SU-DHL-6 (cell line): Measurements from ENCODE around the gene SH3PXD2B.

Experiments used
- H2AFZ ChIP-seq: fragments of 200-600 bp; sonication (generic); 2 replicates; pipeline ENCODE4 v1.6.1; 2014; ENCODE audit warnings: low read depth, mild to moderate bottlenecking, moderate library complexity, mixed read lengths, antibody characterized with exemption, low read length; ENCODE audit not compliant: severe bottlenecking
- H3F3A ChIP-seq: fragments of 200-600 bp; shearing (Covaris generic); 2 replicates; pipeline ENCODE4 v1.6.0; 2016; ENCODE audit warnings: antibody characterized with exemption, mild to moderate bottlenecking; ENCODE audit not compliant: insufficient read depth
- H3K27ac ChIP-seq: fragments of 200-600 bp; sonication (generic); 2 replicates; pipeline ENCODE4 v1.5.1; 2016; ENCODE audit warnings: low read depth, mild to moderate bottlenecking, low read length, moderate library complexity, mixed read lengths
- H3K27me3 ChIP-seq: fragments of 200-600 bp; sonication (generic), shearing (Covaris generic); 2 replicates; pipeline ENCODE4 v1.6.0; 2014; ENCODE audit warnings: mild to moderate bottlenecking, low read length
- H3K36me3 ChIP-seq: fragments of 200-600 bp; sonication (generic); 2 replicates; pipeline ENCODE4 v1.6.1; 2014; ENCODE audit warnings: mild to moderate bottlenecking, low read length, mixed read lengths
- H3K4me2 ChIP-seq: fragments of 300-600, 200-600 bp; shearing (Covaris generic), sonication (generic); 2 replicates; pipeline ENCODE4 v1.6.0; 2014; ENCODE audit warnings: low read length, low read depth, mild to moderate bottlenecking; ENCODE audit not compliant: poor library complexity, severe bottlenecking
- H3K4me3 ChIP-seq: fragments of 200-600 bp; sonication (generic); 2 replicates; pipeline ENCODE4 v1.5.1; 2014; ENCODE audit warnings: antibody characterized with exemption, low read length, mild to moderate bottlenecking, mixed read lengths; ENCODE audit not compliant: insufficient read depth, poor library complexity, severe bottlenecking
- H3K79me2 ChIP-seq: fragments of 200-600 bp; sonication (generic); 2 replicates; pipeline ENCODE4 v1.6.1; 2014; ENCODE audit warnings: mild to moderate bottlenecking, low read length, moderate library complexity; ENCODE audit not compliant: insufficient read depth
- H3K9ac ChIP-seq: fragments of 200-600 bp; sonication (generic); 2 replicates; pipeline ENCODE4 v1.7.0; 2014; ENCODE audit warnings: mild to moderate bottlenecking, low read length
- H3K9me2 ChIP-seq: fragments of 200-600 bp; sonication (generic); replicated peaks from 2 replicates; pipeline ENCODE4 v1.6.1; 2014; ENCODE audit warnings: low read length; ENCODE audit not compliant: insufficient read depth
- H3K9me3 ChIP-seq: fragments of 200-600 bp; sonication (generic); 2 replicates; pipeline ENCODE4 v1.6.1; 2014; ENCODE audit warnings: low read length, mixed read lengths; ENCODE audit not compliant: insufficient read depth
- H4K20me1 ChIP-seq: fragments of 200-600 bp; sonication (generic); 2 replicates; pipeline ENCODE4 v1.6.1; 2014; ENCODE audit warnings: low read depth, mild to moderate bottlenecking, antibody characterized with exemption, low read length, moderate library complexity, mixed read lengths
- CTCF ChIP-seq: fragments of 200-600 bp; sonication (generic); IDR thresholded peaks from one replicate; pipeline ENCODE4 v1.5.1; 2017; ENCODE audit warnings: antibody characterized with exemption, mild to moderate bottlenecking, low read length, moderate library complexity; ENCODE audit not compliant: insufficient read depth, poor library complexity, severe bottlenecking
- EZH2phosphoT487 ChIP-seq: fragments of 200-600 bp; sonication (generic), shearing (Covaris generic); conservative IDR thresholded peaks from 2 replicates; pipeline ENCODE4 v1.6.1; 2018; ENCODE audit warnings: mild to moderate bottlenecking, antibody characterized with exemption, low read length, moderate library complexity, mixed read lengths

SH3PXD2B gene

GRCh38 chr5:172485511-172486202 is 31.3 kb upstream of the SH3PXD2B start:
- H3K4me3 ChIP-seq = no peak overlapping the region
- H3K27ac ChIP-seq = no peak overlapping the region
- H3K36me3 ChIP-seq = no peaks in the 10 kb centered on the region
- H3F3A ChIP-seq = no peaks in the 10 kb centered on the region
- H3K9me3 ChIP-seq = no peaks in the 10 kb centered on the region
- H3K9me2 ChIP-seq = no peaks in the 10 kb centered on the region
- H3K4me2 ChIP-seq = no peak overlapping the region
- TF ChIP-seq EZH2phosphoT487 (no peak), CTCF (no peak)
- H4K20me1 ChIP-seq = no peaks in the 10 kb centered on the region
- H3K79me2 ChIP-seq = no peaks in the 10 kb centered on the region
- no peaks in the 10 kb centered on the region for H3K27me3 ChIP-seq
- no peak overlapping the region for H2AFZ ChIP-seq
- H3K9ac ChIP-seq = no peak overlapping the region

GRCh38 chr5:172484664-172485063 is 30.3 kb upstream of the SH3PXD2B start:
- Histone ChIP-seq H2AFZ (no peak overlapping the region), H3K27ac (no peak overlapping the region), H3K9me2 (no peaks in the 10 kb centered on the region), H3K9me3 (no peaks in the 10 kb centered on the region), H3F3A (no peaks in the 10 kb centered on the region), H3K4me2 (no peak overlapping the region), H4K20me1 (no peaks in the 10 kb centered on the region), H3K79me2 (no peaks in the 10 kb centered on the region), H3K4me3 (no peak overlapping the region), H3K36me3 (no peaks in the 10 kb centered on the region), H3K27me3 (no peaks in the 10 kb centered on the region), H3K9ac (no peak overlapping the region)
- no peak for TF ChIP-seq CTCF
- TF ChIP-seq EZH2phosphoT487 = no peak

GRCh38 chr5:172482156-172483020 is 28.1 kb upstream of the SH3PXD2B start:
- TF ChIP-seq CTCF = no peak
- TF ChIP-seq EZH2phosphoT487 = no peak
- H4K20me1 ChIP-seq = no peaks in the 10 kb centered on the region
- H3K9me2 ChIP-seq = no peaks in the 10 kb centered on the region
- no peak overlapping the region for H3K4me3 ChIP-seq
- H3K9me3 ChIP-seq = no peaks in the 10 kb centered on the region
- no peaks in the 10 kb centered on the region for H3K27me3 ChIP-seq
- no peaks in the 10 kb centered on the region for H3K36me3 ChIP-seq
- no peaks in the 10 kb centered on the region for H3K79me2 ChIP-seq
- no peak overlapping the region for H2AFZ ChIP-seq
- H3K27ac ChIP-seq = no peak overlapping the region
- no peaks in the 10 kb centered on the region for H3F3A ChIP-seq
- no peak overlapping the region for H3K4me2 ChIP-seq
- H3K9ac ChIP-seq = no peak overlapping the region
